H1 (cell line): Measurements from ENCODE around the gene PRAME. TPM values are rescaled to one million over a fixed set of nuclear protein-coding genes. Genes with fewer than 3 reads are reported as not detected.

Experiments
- CTCF ChIA-PET: fragments of 300-600 bp; sonication (Branson Sonifier 250); formaldehyde crosslinking; loops from one replicate; lab custom pipeline; 2021; ENCODE audit not compliant: partially characterized antibody; lab: Charles Lee
- POLR2A ChIA-PET: fragments of 300-600 bp; sonication (Branson Sonifier 250); formaldehyde crosslinking; loops from one replicate; lab custom pipeline; 2021; ENCODE audit warnings: inconsistent platforms; ENCODE audit not compliant: partially characterized antibody; lab: Charles Lee
- DNase-seq, 2 experiments: peaks; one replicate each; pipeline versions ENCODE4 v3.0.0 to v3.0.0-alpha.2; 2010 to 2022; ENCODE audit warnings: low spot score in 2 of 2, low read depth in 1 of 2, mixed read lengths in 1 of 2
- FAIRE-seq: peaks from 2 replicates; lab custom pipeline; 2011; peaks lifted over from hg19 to GRCh38; lab: Jason Lieb, UNC
- H2AFZ ChIP-seq: 2 replicates; pipeline ENCODE4 v1.8.1; 2012; ENCODE audit warnings: low read length, inconsistent platforms
- H2AK5ac ChIP-seq: 2 replicates; pipeline ENCODE4 v1.6.1; 2013; ENCODE audit warnings: low read depth, low read length
- H2BK120ac ChIP-seq: replicated peaks from 2 replicates; pipeline ENCODE3; 2013; ENCODE audit warnings: low read depth, low read length, inconsistent platforms
- H2BK12ac ChIP-seq: 2 replicates; pipeline ENCODE4 v1.6.1; 2013; ENCODE audit warnings: low read depth, low read length
- H2BK15ac ChIP-seq: 2 replicates; pipeline ENCODE4 v1.6.1; 2013; ENCODE audit warnings: low read length
- H2BK20ac ChIP-seq: 2 replicates; pipeline ENCODE4 v1.6.1; 2013; ENCODE audit warnings: low read length
- H2BK5ac ChIP-seq: 2 replicates; pipeline ENCODE4 v1.6.1; 2013; ENCODE audit warnings: low read depth, low read length
- H3K14ac ChIP-seq: 2 replicates; pipeline ENCODE4 v1.6.1; 2013; ENCODE audit warnings: inconsistent platforms; ENCODE audit not compliant: insufficient read length
- H3K18ac ChIP-seq: 2 replicates; pipeline ENCODE4 v1.6.1; 2013; ENCODE audit warnings: low read length; ENCODE audit errors: extremely low read depth
- H3K23ac ChIP-seq: 2 replicates; pipeline ENCODE4 v1.6.1; 2013; ENCODE audit warnings: inconsistent platforms; ENCODE audit not compliant: insufficient read length
- H3K23me2 ChIP-seq: 2 replicates; pipeline ENCODE4 v1.6.1; 2013; ENCODE audit warnings: low read depth, low read length
- H3K27ac ChIP-seq: 2 replicates; pipeline ENCODE4 v1.6.1; 2011; ENCODE audit warnings: low read depth, low read length, inconsistent platforms
- H3K27me3 ChIP-seq, 4 experiments: replicated peaks in 1 of 4; 1 replicate in 1 of 4; 2 replicates in 3 of 4; pipeline versions ENCODE4 v1.6.1 to v1.8.1; 2011 to 2013; ENCODE audit warnings: low read length in 3 of 4, mild to moderate bottlenecking in 3 of 4, inconsistent platforms in 2 of 4, mixed read lengths in 2 of 4, moderate library complexity in 1 of 4; ENCODE audit not compliant: control insufficient read depth in 3 of 4, insufficient read depth in 3 of 4; ENCODE audit errors: extremely low read depth in 1 of 4
- H3K36me3 ChIP-seq, 4 experiments: 2 replicates each; pipeline versions ENCODE4 v1.6.1 to v1.8.1; 2011 to 2013; ENCODE audit warnings: mild to moderate bottlenecking in 4 of 4, low read length in 3 of 4, moderate library complexity in 2 of 4, control low read depth in 1 of 4, inconsistent platforms in 1 of 4; ENCODE audit not compliant: insufficient read depth in 4 of 4, control insufficient read depth in 2 of 4
- H3K4ac ChIP-seq: replicated peaks from 2 replicates; pipeline ENCODE3; 2013; ENCODE audit warnings: low read length, low read depth, mixed read lengths, inconsistent platforms; ENCODE audit not compliant: insufficient read length
- H3K4me1 ChIP-seq, 4 experiments: replicated peaks in 1 of 4; 1 replicate in 1 of 4; 2 replicates in 3 of 4; pipeline versions ENCODE4 v1.6.1 to v1.8.1; 2011 to 2013; ENCODE audit warnings: low read length in 3 of 4, inconsistent platforms in 2 of 4, mixed read lengths in 1 of 4; ENCODE audit not compliant: insufficient read depth in 4 of 4, control insufficient read depth in 3 of 4
- H3K4me2 ChIP-seq, 2 experiments: 2 replicates each; pipeline versions ENCODE4 v1.6.1 to v1.8.1; 2011 to 2013; ENCODE audit warnings: low read depth in 2 of 2, low read length in 2 of 2, control low read depth in 1 of 2, inconsistent platforms in 1 of 2, mild to moderate bottlenecking in 1 of 2; ENCODE audit not compliant: insufficient read depth in 1 of 2
- H3K4me3 ChIP-seq, 4 experiments: fragments of 200-600, 300-600 bp in 1 of 4; sonication (generic), shearing (Covaris generic), sonication (Bioruptor Twin) in 1 of 4; 2 replicates each; pipeline versions ENCODE4 v1.5.1 to v1.8.1; 2011 to 2016; ENCODE audit warnings: low read length in 4 of 4, low read depth in 3 of 4, control low read depth in 2 of 4, inconsistent platforms in 2 of 4, mild to moderate bottlenecking in 2 of 4, mixed read lengths in 1 of 4, moderate library complexity in 1 of 4; ENCODE audit not compliant: insufficient read depth in 2 of 4; ENCODE audit errors: extremely low read depth in 1 of 4
- H3K56ac ChIP-seq: replicated peaks from 2 replicates; pipeline ENCODE3; 2013; ENCODE audit warnings: low read depth, mild to moderate bottlenecking, mixed read lengths, low read length, inconsistent platforms; ENCODE audit not compliant: insufficient read length
- H3K79me1 ChIP-seq: 2 replicates; pipeline ENCODE4 v1.6.1; 2013; ENCODE audit warnings: low read depth, low read length, control low read depth
- H3K79me2 ChIP-seq, 2 experiments: 2 replicates each; pipeline versions ENCODE4 v1.6.1 to v1.8.1; 2012 to 2013; ENCODE audit warnings: low read length in 2 of 2, mild to moderate bottlenecking in 2 of 2, inconsistent platforms in 1 of 2; ENCODE audit not compliant: insufficient read depth in 2 of 2, control insufficient read depth in 1 of 2
- H3K9ac ChIP-seq, 4 experiments: replicated peaks in 1 of 4; 1 replicate in 1 of 4; 2 replicates in 3 of 4; pipeline versions ENCODE4 v1.6.1 to v1.8.1; 2011 to 2013; ENCODE audit warnings: low read depth in 3 of 4, low read length in 3 of 4, control low read depth in 2 of 4, mild to moderate bottlenecking in 2 of 4, moderate library complexity in 2 of 4, inconsistent platforms in 1 of 4; ENCODE audit errors: extremely low read depth in 1 of 4
- H3K9me3 ChIP-seq, 2 experiments: 2 replicates each; pipeline versions ENCODE4 v1.6.1 to v1.8.1; 2012 to 2013; ENCODE audit warnings: mild to moderate bottlenecking in 2 of 2, moderate library complexity in 2 of 2, control low read depth in 1 of 2, inconsistent platforms in 1 of 2, low read depth in 1 of 2, low read length in 1 of 2, mixed read lengths in 1 of 2; ENCODE audit not compliant: insufficient read depth in 2 of 2
- H4K20me1 ChIP-seq, 2 experiments: replicated peaks in 1 of 2; 2 replicates each; pipeline versions ENCODE3 to v1.8.1; 2011 to 2013; ENCODE audit warnings: inconsistent platforms in 2 of 2, low read length in 2 of 2, mild to moderate bottlenecking in 1 of 2; ENCODE audit not compliant: insufficient read depth in 2 of 2, control insufficient read depth in 1 of 2
- H4K5ac ChIP-seq: 2 replicates; pipeline ENCODE4 v1.6.1; 2013; ENCODE audit warnings: low read length, low read depth, mixed read lengths, inconsistent platforms; ENCODE audit not compliant: insufficient read length
- H4K8ac ChIP-seq: 2 replicates; pipeline ENCODE4 v1.8.0; 2013; ENCODE audit warnings: mild to moderate bottlenecking, moderate library complexity, low read length, inconsistent platforms; ENCODE audit not compliant: insufficient read depth; ENCODE audit errors: extremely low read depth
- H4K91ac ChIP-seq: replicated peaks from 2 replicates; pipeline ENCODE3; 2013; ENCODE audit warnings: low read length, mixed read lengths, inconsistent platforms; ENCODE audit not compliant: insufficient read length
- BCL11A ChIP-seq, 2 experiments: IDR thresholded peaks; one replicate each; pipeline ENCODE4 v1.6.1; 2011; ENCODE audit warnings: low read depth in 2 of 2, low read length in 2 of 2, mild to moderate bottlenecking in 2 of 2
- EZH2 ChIP-seq: fragments of 200-600 bp; sonication (generic); IDR thresholded peaks from 2 replicates; pipeline ENCODE4 v1.7.1; 2012; ENCODE audit warnings: low read depth, mild to moderate bottlenecking, moderate library complexity, low read length, inconsistent platforms; ENCODE audit not compliant: severe bottlenecking
- RAD21 ChIP-seq, 2 experiments: IDR thresholded peaks in 1 of 2; conservative IDR thresholded peaks in 1 of 2; 2 replicates each; pipeline ENCODE4 v1.6.1; 2011; ENCODE audit warnings: low read depth in 2 of 2, low read length in 2 of 2, improper control_type of control experiment in 1 of 2, inconsistent platforms in 1 of 2, mild to moderate bottlenecking in 1 of 2, moderate library complexity in 1 of 2
- RFX5 ChIP-seq: IDR thresholded peaks from 2 replicates; pipeline ENCODE4 v1.6.1; 2011; ENCODE audit warnings: low read depth, low read length, improper control_type of control experiment, borderline replicate concordance
- WGBS, 2 experiments: shearing (Covaris generic) in 1 of 2; methylation state at CpG; one replicate each; pipeline versions ENCODE4 v1.1.6 to v1.1.7; 2013 to 2015; ENCODE audit warnings: low lambda C conversion rate in 2 of 2, mixed read lengths in 2 of 2, inconsistent platforms in 1 of 2, low coverage in 1 of 2, missing lambda C conversion rate in 1 of 2; ENCODE audit not compliant: insufficient replicate concordance in 2 of 2, insufficient coverage in 1 of 2, insufficient read length in 1 of 2; ENCODE audit errors: extremely low coverage in 1 of 2, missing lambda C conversion rate in 1 of 2; 5-methylcytosine and 5-hydroxymethylcytosine counted together
- polyA plus RNA-seq, 7 experiments: library from polyadenylated mRNA; depleted of rRNA in 3 of 7; stranded (reverse) in 5 of 7; unstranded in 2 of 7; fragments of >200 nt in 5 of 7; fragments of 200-250 nt in 2 of 7; gene quantifications; 1 replicate in 5 of 7; 2 replicates in 1 of 7; 4 replicates in 1 of 7; pipeline versions ENCODE4 v1.2.1 to v1.2.3, GENCODE V29; 2011 to 2013; ENCODE audit warnings: missing spikeins in 2 of 7, mixed read lengths in 2 of 7
- total RNA-seq: library from RNA; stranded (reverse); fragmentation: NEBNext Ultra II Directional; extraction: Animal tissue kit (Norgen Biotek cat#: 25700); gene quantifications from 2 replicates; pipeline ENCODE4 v1.2.1, GENCODE V29; 2021

PRAME gene
- total and polyA plus RNA-seq, 2 of the 8 experiments (the other 6 are each of a cell fraction or from before 2014, with no cell fraction given), result 0.15 to 1.1 TPM

DNA sequence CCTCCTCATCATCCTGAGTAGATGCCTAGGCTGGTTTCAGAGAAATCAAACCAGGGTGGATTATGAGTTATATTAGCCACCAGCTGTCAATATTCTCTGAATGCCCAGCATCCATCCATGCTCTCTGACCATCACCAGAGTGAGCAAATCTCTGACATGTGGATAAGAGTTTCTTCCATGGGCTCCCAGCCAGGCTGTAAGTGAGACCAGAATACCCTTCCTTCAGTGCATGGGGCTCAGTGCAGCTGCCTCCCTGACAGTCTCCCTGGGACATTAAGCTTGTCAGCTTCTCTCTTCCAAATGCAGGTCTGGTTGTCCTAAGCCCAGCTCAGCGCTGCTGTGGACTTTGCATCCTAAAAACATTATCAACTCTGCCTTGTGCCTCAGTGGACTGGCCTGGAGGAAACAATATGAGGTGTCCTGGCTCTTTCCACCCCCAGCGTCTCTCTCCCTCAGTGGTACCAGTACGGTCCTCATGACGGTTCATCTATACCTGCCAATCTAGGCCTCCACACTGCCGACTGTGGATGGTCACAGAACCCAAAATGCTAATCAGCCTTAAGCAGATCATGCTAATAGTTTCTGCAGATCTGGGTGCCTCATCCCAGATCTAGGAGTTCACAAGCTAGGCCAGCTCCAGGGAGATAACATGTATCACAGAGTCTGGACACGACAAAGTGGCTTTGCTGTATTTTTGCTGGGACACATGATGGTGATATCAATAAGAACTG, 41.6 kb upstream of the PRAME start:
- FAIRE-seq, result no peak

More for the DNA sequence above, 41.6 kb upstream of the PRAME start:
- Histone ChIP-seq H2BK5ac (no peak overlapping the region), H3K4me1 (peaks cover 0 to 2% (median 0%) of the 10 kb centered on the region in 4 experiments; a peak in 1 of 7 replicates), H3K14ac (no peak overlapping the region), H2BK120ac (no peak overlapping the region), H3K4me3 (no peak overlapping the region), H2AK5ac (no peak overlapping the region), H3K27me3 (peaks cover 18 to 60% (median 44%) of the 10 kb centered on the region in 4 experiments; a peak in 6 of 7 replicates), H3K27ac (no peak overlapping the region), H3K79me1 (no peaks in the 10 kb centered on the region), H3K56ac (no peak overlapping the region), H3K9ac (no peak overlapping the region), H2BK15ac (no peak overlapping the region), H3K23ac (no peak overlapping the region), H2BK12ac (no peak overlapping the region), H3K9me3 (peaks cover 25 to 68% of the 10 kb centered on the region in 2 experiments; a peak in 3 of 4 replicates), H3K18ac (no peak overlapping the region), H4K20me1 (no peaks in the 10 kb centered on the region), H4K91ac (no peak overlapping the region), H3K4me2 (no peak overlapping the region), H3K23me2 (no peaks in the 10 kb centered on the region; the same call in 1 of the 2 replicates), H3K79me2 (no peaks in the 10 kb centered on the region; a peak in 1 of 4 replicates), H2BK20ac (no peak overlapping the region), H3K36me3 (no peaks in the 10 kb centered on the region; a peak in 1 of 8 replicates), H4K5ac (no peak overlapping the region), H3K4ac (no peak overlapping the region), H4K8ac (no peak overlapping the region), H2AFZ (no peak overlapping the region)
- CTCF ChIA-PET, result no interaction called here
- TF ChIP-seq RAD21 (IDR thresholded peaks at IDR 0.05 in 1 of 2, conservative IDR thresholded peaks at IDR 0.05 in 1 of 2; ENCODE audit: low read depth in 2 of 2, low read length in 2 of 2) (no peak), BCL11A (IDR thresholded peaks at IDR 0.05; ENCODE audit: low read depth in 2 of 2, low read length in 2 of 2) (no peak), EZH2 (no peak), RFX5 (no peak)
- WGBS, 2 experiments, result 90% methylated on average over 6 of the region's 6 CpGs; no CpG with 5 or more reads in 1 of the 2 experiments
- no peak for DNase-seq
- POLR2A ChIA-PET, result no interaction called here
